ENCODE data around the gene ERMP1.

DNA sequence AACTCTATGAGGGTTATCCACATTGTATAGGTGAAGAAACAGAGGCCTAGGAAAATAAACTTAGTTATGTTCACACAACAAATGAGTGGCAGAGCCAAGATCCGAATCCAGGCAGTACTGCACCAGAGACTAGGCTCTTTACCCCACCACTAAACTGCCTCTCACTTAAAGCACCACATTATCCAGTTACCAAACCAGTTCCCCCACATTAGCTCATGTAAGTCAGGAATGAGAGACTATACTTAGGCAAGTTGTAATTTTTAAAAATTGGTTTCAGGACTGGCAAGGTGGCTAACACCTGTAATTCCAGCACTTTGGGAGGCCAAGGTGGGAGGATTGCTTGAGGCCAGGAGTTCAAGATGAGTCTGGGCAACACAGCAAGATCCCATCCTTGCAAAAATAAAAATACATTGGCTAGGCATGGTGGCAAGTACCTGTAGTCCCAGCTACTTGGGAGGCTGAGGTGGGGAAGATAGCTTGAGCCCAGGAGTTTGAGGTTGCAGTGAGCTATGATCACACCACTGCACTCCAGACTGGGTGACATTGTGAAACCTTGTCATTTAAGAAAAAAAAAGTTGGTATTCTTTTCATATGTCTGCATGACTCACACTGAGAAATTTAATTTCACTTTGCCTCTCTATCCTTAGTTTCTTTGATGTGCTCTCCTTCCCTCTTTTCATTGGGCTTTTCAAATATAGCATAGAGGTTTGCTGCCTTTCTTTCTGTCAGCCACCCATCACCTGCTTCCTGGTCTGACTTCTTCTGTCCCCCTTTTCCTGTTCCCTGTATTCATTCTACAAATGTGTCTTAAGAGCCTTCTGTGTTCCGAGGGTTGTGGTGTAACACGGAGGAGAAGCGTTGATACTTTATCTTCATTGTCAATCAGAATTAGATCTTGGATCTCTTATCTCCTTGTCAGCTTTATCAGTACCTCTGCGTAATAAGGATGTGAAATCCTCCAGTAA is 64.7 kb downstream of the ERMP1 start:
- TF ChIP-seq, protein P1, sequence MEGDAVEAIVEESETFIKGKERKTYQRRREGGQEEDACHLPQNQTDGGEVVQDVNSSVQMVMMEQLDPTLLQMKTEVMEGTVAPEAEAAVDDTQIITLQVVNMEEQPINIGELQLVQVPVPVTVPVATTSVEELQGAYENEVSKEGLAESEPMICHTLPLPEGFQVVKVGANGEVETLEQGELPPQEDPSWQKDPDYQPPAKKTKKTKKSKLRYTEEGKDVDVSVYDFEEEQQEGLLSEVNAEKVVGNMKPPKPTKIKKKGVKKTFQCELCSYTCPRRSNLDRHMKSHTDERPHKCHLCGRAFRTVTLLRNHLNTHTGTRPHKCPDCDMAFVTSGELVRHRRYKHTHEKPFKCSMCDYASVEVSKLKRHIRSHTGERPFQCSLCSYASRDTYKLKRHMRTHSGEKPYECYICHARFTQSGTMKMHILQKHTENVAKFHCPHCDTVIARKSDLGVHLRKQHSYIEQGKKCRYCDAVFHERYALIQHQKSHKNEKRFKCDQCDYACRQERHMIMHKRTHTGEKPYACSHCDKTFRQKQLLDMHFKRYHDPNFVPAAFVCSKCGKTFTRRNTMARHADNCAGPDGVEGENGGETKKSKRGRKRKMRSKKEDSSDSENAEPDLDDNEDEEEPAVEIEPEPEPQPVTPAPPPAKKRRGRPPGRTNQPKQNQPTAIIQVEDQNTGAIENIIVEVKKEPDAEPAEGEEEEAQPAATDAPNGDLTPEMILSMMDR (IDR thresholded peaks at IDR 0.05), result no peak
- no peak for TF ChIP-seq EP300 (IDR thresholded peaks at IDR 0.05)
